ENCODE measurements around the gene FOXJ2. TPM values are rescaled to one million over a fixed set of nuclear protein-coding genes. Genes with fewer than 3 reads are reported as not detected.
"Not testable (repeated sequence)": the region's sequence is repeated elsewhere in the genome, so short reads cannot be mapped to it uniquely, and the experiment has no call there.

FOXJ2 gene
- total RNA-seq, 1 experiment from 2014 or later: 5.5 TPM

DNA sequence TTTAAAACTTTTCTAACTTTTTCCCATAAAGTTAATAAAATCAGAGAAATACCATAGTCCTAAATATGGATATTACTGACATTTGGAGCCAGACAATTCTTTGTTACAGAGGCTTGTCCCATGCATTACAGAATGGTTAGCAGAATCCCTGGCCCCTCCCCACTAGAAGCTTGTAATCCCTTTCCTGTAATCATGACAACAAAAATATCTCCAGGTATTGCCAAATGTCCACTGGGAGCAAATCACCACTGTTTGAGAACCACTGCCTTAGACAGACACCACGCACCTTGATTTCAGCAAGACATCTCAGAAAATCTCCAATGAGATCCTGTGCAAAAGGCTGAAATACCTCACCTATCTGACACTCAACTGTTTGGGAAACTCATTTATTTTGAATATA lies 49.1 kb upstream of the FOXJ2 start:
- not testable (repeated sequence) for H3K27me3 ChIP-seq (ENCODE audit: insufficient read depth, low read length); H3K4me1 ChIP-seq (ENCODE audit: insufficient read depth, low read length); H3K79me1 ChIP-seq (ENCODE audit: insufficient read depth, low read depth, low read length, poor library complexity, severe bottlenecking); H3K4me2 ChIP-seq (ENCODE audit: insufficient read depth, insufficient read length, low read length); H3K4ac ChIP-seq (ENCODE audit: low read depth, low read length); H3T11ph ChIP-seq (ENCODE audit: low read length); H2AK5ac ChIP-seq (ENCODE audit: insufficient read length, low read length); H3K27ac ChIP-seq (ENCODE audit: insufficient read length, low read depth, low read length); H4K20me1 ChIP-seq (ENCODE audit: control insufficient read depth, insufficient read depth, insufficient read length); H2BK12ac ChIP-seq (ENCODE audit: insufficient read length, low read depth, low read length); H3K9me3 Mint-ChIP-seq; H2BK20ac ChIP-seq (ENCODE audit: low read depth, low read length, poor library complexity, severe bottlenecking); H3K56ac ChIP-seq (ENCODE audit: insufficient read length, low read depth, low read length); H3K4me3 Mint-ChIP-seq; H2BK15ac ChIP-seq (ENCODE audit: low read depth, low read length); H3K14ac ChIP-seq (ENCODE audit: insufficient read depth, low read length); H3K79me2 ChIP-seq (ENCODE audit: insufficient read depth, low read length); DNase-seq; H3K9me3 ChIP-seq (ENCODE audit: control insufficient read depth, low read depth, low read length); H3K9ac ChIP-seq (ENCODE audit: extremely low read depth, insufficient read length, low read length); H4K5ac ChIP-seq (ENCODE audit: insufficient read length, low read depth, low read length); H2BK120ac ChIP-seq (ENCODE audit: low read depth, low read length, poor library complexity, severe bottlenecking); H3K23ac ChIP-seq (ENCODE audit: insufficient read length, low read depth, low read length); H3K18ac ChIP-seq (ENCODE audit: insufficient read length, low read depth, low read length); H2AFZ ChIP-seq (ENCODE audit: low read length); H3K27me3 Mint-ChIP-seq (ENCODE audit: low read depth); H3K36me3 Mint-ChIP-seq (ENCODE audit: insufficient read depth in 1 of 3, low read depth in 3 of 3); H3K23me2 ChIP-seq (ENCODE audit: insufficient read length, low read depth, low read length, poor library complexity, severe bottlenecking); H4K91ac ChIP-seq (ENCODE audit: insufficient read length, low read depth, low read length); H2BK5ac ChIP-seq (ENCODE audit: insufficient read length, low read length); H4K8ac ChIP-seq (replicated peaks; ENCODE audit: insufficient read length, low read depth, low read length)
- Mint-ChIP-seq H3K4me1 (peaks cover 13 to 18% of the 10 kb centered on the region in 2 experiments), H3K27ac (peak overlapping the region in 2 of 3 experiments; percentile 3 to 23; a peak in 3 of 7 replicates)
- no CpG with 5 or more reads among the region's 1 CpG for WGBS (ENCODE audit: extremely low coverage, insufficient read length, low lambda C conversion rate)

All from H9 (cell line).